ENCODE data around the gene VWA3B.

Gene VWA3B

GRCh38 chr2:98191883-98192282 lies 104.9 kb downstream of the VWA3B start:
- Mint-ChIP-seq H3K27me3 (ENCODE audit: low read depth) (peaks cover 10% of the 10 kb centered on the region), H3K4me1 (ENCODE audit: low read depth) (no peaks in the 10 kb centered on the region), H3K36me3 (ENCODE audit: low read depth) (no peaks in the 10 kb centered on the region), H3K27ac (no peak overlapping the region), H3K9me3 (no peaks in the 10 kb centered on the region), H3K4me3 (no peak overlapping the region)

- no peak overlapping the region for H3K4me3 Mint-ChIP-seq
- H3K4me1 Mint-ChIP-seq (ENCODE audit: low read depth) = no peaks in the 10 kb centered on the region
- no peak overlapping the region for H3K27ac Mint-ChIP-seq
- no peaks in the 10 kb centered on the region for H3K9me3 Mint-ChIP-seq
- H3K27me3 Mint-ChIP-seq (ENCODE audit: low read depth) = peaks cover 34% of the 10 kb centered on the region
- no peaks in the 10 kb centered on the region for H3K36me3 Mint-ChIP-seq (ENCODE audit: low read depth)
These were observed 114.6 kb downstream of the VWA3B start for GRCh38 chr2:98201576-98201975.

GRCh38 chr2:98205889-98206288 lies 118.9 kb downstream of the VWA3B start:
- Mint-ChIP-seq H3K27ac (no peak overlapping the region), H3K27me3 (ENCODE audit: low read depth) (peaks cover 25% of the 10 kb centered on the region), H3K4me3 (no peak overlapping the region), H3K4me1 (ENCODE audit: low read depth) (no peaks in the 10 kb centered on the region), H3K9me3 (no peaks in the 10 kb centered on the region), H3K36me3 (ENCODE audit: low read depth) (no peaks in the 10 kb centered on the region)

GRCh38 chr2:98212092-98213000 lies 125.4 kb downstream of the VWA3B start:
- H3K27me3 Mint-ChIP-seq (ENCODE audit: low read depth) = peaks cover 18% of the 10 kb centered on the region
- H3K36me3 Mint-ChIP-seq (ENCODE audit: low read depth) = no peaks in the 10 kb centered on the region

GRCh38 chr2:98216616-98217015 lies 129.6 kb downstream of the VWA3B start:
- Mint-ChIP-seq H3K4me3 (no peak overlapping the region), H3K36me3 (ENCODE audit: low read depth) (no peaks in the 10 kb centered on the region), H3K27ac (no peak overlapping the region), H3K27me3 (ENCODE audit: low read depth) (peaks cover 9% of the 10 kb centered on the region), H3K4me1 (ENCODE audit: low read depth) (no peaks in the 10 kb centered on the region), H3K9me3 (peaks cover 16% of the 10 kb centered on the region)

More at GRCh38 chr2:98212092-98213000, 125.4 kb downstream of the VWA3B start:
- Mint-ChIP-seq H3K4me3 (no peak overlapping the region), H3K27ac (no peak overlapping the region), H3K9me3 (no peaks in the 10 kb centered on the region), H3K4me1 (ENCODE audit: low read depth) (no peaks in the 10 kb centered on the region)

GRCh38 chr2:98219152-98219551 lies 132.2 kb downstream of the VWA3B start:
- peaks cover 7% of the 10 kb centered on the region for H3K27me3 Mint-ChIP-seq (ENCODE audit: low read depth)
- H3K27ac Mint-ChIP-seq = no peak overlapping the region
- H3K9me3 Mint-ChIP-seq = peaks cover 16% of the 10 kb centered on the region
- H3K4me3 Mint-ChIP-seq = no peak overlapping the region
- H3K36me3 Mint-ChIP-seq (ENCODE audit: low read depth) = no peaks in the 10 kb centered on the region
- H3K4me1 Mint-ChIP-seq (ENCODE audit: low read depth) = no peaks in the 10 kb centered on the region

GRCh38 chr2:98233941-98234340 lies 147.0 kb downstream of the VWA3B start:
- Mint-ChIP-seq H3K36me3 (ENCODE audit: low read depth) (no peaks in the 10 kb centered on the region), H3K9me3 (no peaks in the 10 kb centered on the region), H3K4me1 (ENCODE audit: low read depth) (no peaks in the 10 kb centered on the region), H3K4me3 (no peak overlapping the region), H3K27ac (no peak overlapping the region), H3K27me3 (ENCODE audit: low read depth) (peaks cover 14% of the 10 kb centered on the region)

GRCh38 chr2:98234776-98235175 lies 147.8 kb downstream of the VWA3B start:
- H3K27ac Mint-ChIP-seq = no peak overlapping the region
- no peaks in the 10 kb centered on the region for H3K36me3 Mint-ChIP-seq (ENCODE audit: low read depth)
- H3K4me1 Mint-ChIP-seq (ENCODE audit: low read depth) = no peaks in the 10 kb centered on the region
- H3K9me3 Mint-ChIP-seq = no peaks in the 10 kb centered on the region
- H3K4me3 Mint-ChIP-seq = no peak overlapping the region
- peaks cover 18% of the 10 kb centered on the region for H3K27me3 Mint-ChIP-seq (ENCODE audit: low read depth)

- no peaks in the 10 kb centered on the region for H3K9me3 Mint-ChIP-seq
- no peaks in the 10 kb centered on the region for H3K36me3 Mint-ChIP-seq (ENCODE audit: low read depth)
- no peak overlapping the region for H3K27ac Mint-ChIP-seq
- no peaks in the 10 kb centered on the region for H3K4me1 Mint-ChIP-seq (ENCODE audit: low read depth)
- H3K27me3 Mint-ChIP-seq (ENCODE audit: low read depth) = peaks cover 31% of the 10 kb centered on the region
- no peak overlapping the region for H3K4me3 Mint-ChIP-seq
These were observed 150.0 kb downstream of the VWA3B start for GRCh38 chr2:98236935-98237334.

- Mint-ChIP-seq H3K4me1 (ENCODE audit: low read depth) (no peaks in the 10 kb centered on the region), H3K27ac (no peak overlapping the region), H3K36me3 (ENCODE audit: low read depth) (no peaks in the 10 kb centered on the region), H3K4me3 (no peak overlapping the region), H3K9me3 (peaks cover 3% of the 10 kb centered on the region), H3K27me3 (ENCODE audit: low read depth) (peaks cover 27% of the 10 kb centered on the region)
These were observed 153.9 kb downstream of the VWA3B start for GRCh38 chr2:98240786-98241398.

GRCh38 chr2:98241592-98241991 lies 154.6 kb downstream of the VWA3B start:
- peaks cover 27% of the 10 kb centered on the region for H3K27me3 Mint-ChIP-seq (ENCODE audit: low read depth)
- peaks cover 3% of the 10 kb centered on the region for H3K9me3 Mint-ChIP-seq
- no peaks in the 10 kb centered on the region for H3K36me3 Mint-ChIP-seq (ENCODE audit: low read depth)
- H3K27ac Mint-ChIP-seq = no peak overlapping the region
- no peak overlapping the region for H3K4me3 Mint-ChIP-seq
- H3K4me1 Mint-ChIP-seq (ENCODE audit: low read depth) = no peaks in the 10 kb centered on the region

- Mint-ChIP-seq H3K27me3 (ENCODE audit: low read depth) (peaks cover 27% of the 10 kb centered on the region), H3K4me1 (ENCODE audit: low read depth) (no peaks in the 10 kb centered on the region)
These were observed 155.0 kb downstream of the VWA3B start for GRCh38 chr2:98242003-98242402.

GRCh38 chr2:98245491-98245890 lies 158.5 kb downstream of the VWA3B start:
- Mint-ChIP-seq H3K4me3 (no peak overlapping the region), H3K36me3 (ENCODE audit: low read depth) (no peaks in the 10 kb centered on the region), H3K27ac (no peak overlapping the region), H3K4me1 (ENCODE audit: low read depth) (no peaks in the 10 kb centered on the region), H3K27me3 (ENCODE audit: low read depth) (peaks cover 20% of the 10 kb centered on the region), H3K9me3 (peaks cover 26% of the 10 kb centered on the region)

More at GRCh38 chr2:98242003-98242402, 155.0 kb downstream of the VWA3B start:
- Mint-ChIP-seq H3K9me3 (peaks cover 3% of the 10 kb centered on the region), H3K36me3 (ENCODE audit: low read depth) (no peaks in the 10 kb centered on the region), H3K4me3 (no peak overlapping the region), H3K27ac (no peak overlapping the region)

GRCh38 chr2:98247383-98247782 lies 160.4 kb downstream of the VWA3B start:
- Mint-ChIP-seq H3K36me3 (ENCODE audit: low read depth) (no peaks in the 10 kb centered on the region), H3K4me1 (ENCODE audit: low read depth) (no peaks in the 10 kb centered on the region), H3K27me3 (ENCODE audit: low read depth) (peaks cover 5% of the 10 kb centered on the region), H3K4me3 (no peak overlapping the region), H3K27ac (no peak overlapping the region), H3K9me3 (peaks cover 26% of the 10 kb centered on the region)
